HTERT RPE-1 (cell line): ENCODE data around the gene LTA4H.
"Not testable (repeated sequence)": the region's sequence is repeated elsewhere in the genome, so short reads cannot be mapped to it uniquely, and the experiment has no call there.

Experiments
- in situ Hi-C: fragments of 300-500 bp; cut with MboI; formaldehyde crosslinking; loops from 4 replicates; pipeline ENCODE4 v1.14.3; 2020; ENCODE audit warnings: low sequenced_read_pairs

The LTA4H gene

DNA sequence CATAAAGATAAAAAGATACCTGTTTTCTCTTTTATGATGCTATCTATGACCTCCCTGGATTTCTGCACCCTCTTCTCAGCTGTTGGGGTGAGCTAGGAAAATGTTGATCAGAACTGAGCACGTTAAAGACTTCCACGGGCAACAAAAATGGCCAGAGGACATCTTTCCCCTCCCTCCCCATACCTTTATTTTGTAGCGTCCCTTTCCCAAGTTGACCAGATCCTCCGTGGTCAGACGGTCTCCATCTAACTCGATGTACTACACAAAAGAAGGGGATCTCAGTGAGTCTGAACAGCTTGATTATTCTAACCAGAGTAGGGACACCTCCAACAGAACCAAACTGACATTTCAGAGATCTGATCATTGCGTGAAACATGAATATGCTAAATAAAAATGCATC, 41.5 kb downstream of the LTA4H start:
- in situ Hi-C loops: no loop called here

- in situ Hi-C loops: no loop called here
Measured at GRCh38 chr12:95990136-95990535, 45.3 kb downstream of the LTA4H start.

DNA sequence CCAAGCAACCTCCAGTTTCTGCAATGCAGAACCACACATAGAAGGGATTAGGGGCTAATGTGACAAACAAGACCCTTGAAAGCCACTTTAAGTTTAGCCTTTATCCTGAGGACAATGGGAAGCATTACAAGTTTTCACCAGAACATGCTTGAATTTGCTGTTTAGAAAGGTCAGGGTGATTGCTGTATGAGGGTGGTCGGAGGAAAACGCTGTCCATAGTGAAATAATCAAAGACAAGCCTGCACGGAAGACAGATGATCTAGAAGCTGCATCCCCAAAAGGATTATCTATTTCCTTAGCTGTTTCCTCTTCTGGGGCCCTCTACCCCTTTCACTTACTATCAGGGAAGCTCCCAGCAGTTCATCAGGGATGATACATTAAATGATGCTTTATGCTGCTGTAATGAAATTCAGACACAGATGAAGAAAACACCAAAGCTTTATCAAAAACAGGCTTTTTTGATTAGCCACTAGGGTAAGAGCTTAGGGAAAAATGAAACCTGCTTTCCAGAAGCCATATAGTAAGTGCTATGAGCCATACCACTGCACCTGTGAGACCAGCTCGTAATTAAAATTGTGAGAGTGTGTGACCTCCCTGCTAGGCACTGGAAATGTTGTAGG, 45.8 kb downstream of the LTA4H start:
- in situ Hi-C loops: no loop called here

- in situ Hi-C loops: no loop called here
Measured at GRCh38 chr12:95988506-95989275, 46.7 kb downstream of the LTA4H start.

GRCh38 chr12:95986635-95987570, 48.5 kb downstream of the LTA4H start:
- in situ Hi-C loops: no loop called here

GRCh38 chr12:95984682-95985081, 50.7 kb downstream of the LTA4H start:
- in situ Hi-C loops: no loop called here

- in situ Hi-C loops: no loop called here
Measured at GRCh38 chr12:95982602-95983001, 52.8 kb downstream of the LTA4H start.

- in situ Hi-C loops: no loop called here
Measured at GRCh38 chr12:95980437-95980836, 55.0 kb downstream of the LTA4H start.

DNA sequence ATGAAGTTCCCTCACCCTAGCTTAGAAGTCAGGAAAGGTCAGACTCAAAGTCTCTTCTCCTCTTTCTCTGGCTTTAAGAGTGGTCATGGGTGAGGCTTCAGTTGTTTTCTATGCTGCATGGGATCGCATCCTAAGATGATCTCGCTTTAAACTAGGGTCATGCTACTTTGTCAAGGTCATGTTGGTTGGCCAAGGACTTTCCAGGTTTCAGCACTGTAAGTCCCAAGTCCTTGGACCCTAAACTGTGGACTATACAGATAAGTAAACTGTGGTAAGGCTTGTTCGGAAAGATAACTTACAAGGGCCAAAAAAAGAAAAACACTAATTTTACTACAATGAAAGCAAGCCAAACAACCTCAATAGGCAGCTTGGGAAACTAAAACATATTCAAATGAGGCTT, 56.6 kb downstream of the LTA4H start:
- in situ Hi-C loops: no loop called here

- in situ Hi-C loops: no loop called here
Measured at GRCh38 chr12:95978351-95978750, 57.0 kb downstream of the LTA4H start.

- in situ Hi-C loops: no loop called here
Measured at GRCh38 chr12:95977764-95978305, 57.6 kb downstream of the LTA4H start.

DNA sequence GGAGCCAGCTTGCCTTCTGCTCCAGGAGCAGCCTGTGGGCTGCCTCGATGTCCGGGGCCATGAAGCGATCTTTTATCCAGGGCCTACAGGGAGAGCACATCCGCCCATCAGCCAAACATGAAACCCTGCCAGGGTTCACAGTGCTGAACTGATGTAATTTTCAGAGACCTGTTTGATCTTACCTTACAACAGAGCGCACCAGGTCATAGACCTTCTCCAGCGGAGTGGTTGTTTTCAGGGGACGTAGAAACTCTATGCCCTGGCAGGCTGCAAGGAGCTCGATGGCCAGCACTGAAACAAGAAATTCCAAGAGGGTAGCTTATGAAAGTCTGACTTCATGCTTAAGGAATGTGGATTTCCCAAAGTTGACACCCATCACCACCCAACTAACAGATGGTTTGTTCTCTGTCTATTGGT, 59.0 kb downstream of the LTA4H start:
- in situ Hi-C loops: no loop called here

DNA sequence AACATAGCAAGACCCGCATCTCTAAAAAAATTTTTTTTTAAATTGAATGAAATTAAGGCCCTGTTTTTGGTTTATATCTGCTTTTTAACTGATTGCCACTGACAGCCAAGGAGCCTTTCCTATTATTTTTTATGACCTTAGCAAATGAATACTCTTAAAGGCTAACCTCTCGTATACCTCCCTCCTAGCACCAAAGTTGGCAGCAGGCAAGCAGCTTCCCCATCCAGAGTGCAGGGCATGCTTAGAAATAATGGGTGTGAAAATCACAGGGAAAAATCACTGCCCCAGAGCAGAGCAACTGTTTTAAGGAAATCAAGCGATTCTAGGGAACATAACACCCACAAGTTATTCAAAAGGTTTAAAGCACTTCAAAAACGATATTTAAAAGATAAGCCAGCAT, 59.9 kb downstream of the LTA4H start:
- in situ Hi-C loops: no loop called here

DNA sequence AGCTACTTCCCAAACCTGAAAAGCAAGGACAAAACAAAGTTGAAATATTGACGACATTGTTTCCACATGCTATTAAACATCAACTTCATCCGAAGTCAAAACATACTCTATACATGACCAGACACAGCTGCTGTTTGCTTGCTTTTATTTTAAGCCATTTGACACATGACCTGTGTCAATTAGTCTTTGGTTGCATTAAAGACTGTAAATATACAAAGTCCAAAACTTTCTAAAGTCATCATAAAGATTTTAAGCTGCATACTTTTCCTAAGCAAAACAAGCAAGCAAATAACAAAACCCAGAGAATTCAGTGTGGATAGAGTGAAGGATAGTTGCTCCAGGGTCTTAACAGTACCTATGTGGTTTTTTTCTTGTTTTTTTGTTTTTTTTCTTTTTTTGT, 61.0 kb downstream of the LTA4H start:
- in situ Hi-C loops: no loop called here

GRCh38 chr12:95972832-95973456, 62.4 kb downstream of the LTA4H start:
- in situ Hi-C loops: no loop called here

- in situ Hi-C loops: no loop called here
Measured at GRCh38 chr12:95970905-95971304, 64.5 kb downstream of the LTA4H start.

GRCh38 chr12:95969116-95969515, 66.3 kb downstream of the LTA4H start:
- in situ Hi-C loops: not testable (repeated sequence)

DNA sequence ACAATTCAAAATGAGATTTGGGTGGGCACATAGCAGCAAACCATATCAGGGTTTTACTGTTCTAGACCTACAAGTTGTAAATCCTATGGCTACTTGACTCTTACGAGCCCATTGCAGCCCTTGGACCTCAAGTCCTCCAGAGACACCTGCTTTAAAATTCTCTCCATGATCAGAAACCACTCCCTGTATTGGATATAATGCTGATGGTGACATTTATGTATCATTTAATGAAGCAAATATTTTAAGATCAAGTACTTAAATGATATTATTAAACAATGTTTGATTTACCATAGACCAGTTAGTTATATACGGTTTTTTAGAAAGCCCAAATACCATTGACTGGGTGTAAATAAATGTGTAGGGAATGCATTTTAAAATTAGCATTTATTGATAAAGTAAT, 68.1 kb downstream of the LTA4H start:
- in situ Hi-C loops: no loop called here

- in situ Hi-C loops: no loop called here
Measured at GRCh38 chr12:95966287-95966870, 69.0 kb downstream of the LTA4H start.

DNA sequence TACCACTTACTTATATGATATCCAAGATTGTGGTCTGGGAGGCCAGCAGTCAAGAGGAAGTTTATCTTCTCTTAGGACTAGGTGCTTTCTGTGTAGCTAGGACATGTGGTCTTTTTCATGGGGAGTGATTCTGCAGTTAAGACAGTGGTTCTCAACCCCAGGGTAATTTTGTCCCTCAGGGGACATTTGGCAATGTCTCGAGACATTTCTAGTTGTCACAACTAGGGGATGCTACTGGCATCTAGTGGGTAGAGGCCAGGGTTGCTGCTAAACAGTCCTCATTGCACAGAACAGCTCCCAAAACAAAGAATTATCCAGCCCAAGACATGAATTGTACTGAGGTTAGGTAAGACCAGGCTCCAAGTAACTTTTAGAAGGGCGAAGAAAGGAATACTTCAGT, 72.3 kb downstream of the LTA4H start:
- in situ Hi-C loops: no loop called here
